ENCODE measurements around the gene SNX22.
"Not testable (repeated sequence)": the region's sequence is repeated elsewhere in the genome, so short reads cannot be mapped to it uniquely, and the experiment has no call there.

SNX22 gene

DNA sequence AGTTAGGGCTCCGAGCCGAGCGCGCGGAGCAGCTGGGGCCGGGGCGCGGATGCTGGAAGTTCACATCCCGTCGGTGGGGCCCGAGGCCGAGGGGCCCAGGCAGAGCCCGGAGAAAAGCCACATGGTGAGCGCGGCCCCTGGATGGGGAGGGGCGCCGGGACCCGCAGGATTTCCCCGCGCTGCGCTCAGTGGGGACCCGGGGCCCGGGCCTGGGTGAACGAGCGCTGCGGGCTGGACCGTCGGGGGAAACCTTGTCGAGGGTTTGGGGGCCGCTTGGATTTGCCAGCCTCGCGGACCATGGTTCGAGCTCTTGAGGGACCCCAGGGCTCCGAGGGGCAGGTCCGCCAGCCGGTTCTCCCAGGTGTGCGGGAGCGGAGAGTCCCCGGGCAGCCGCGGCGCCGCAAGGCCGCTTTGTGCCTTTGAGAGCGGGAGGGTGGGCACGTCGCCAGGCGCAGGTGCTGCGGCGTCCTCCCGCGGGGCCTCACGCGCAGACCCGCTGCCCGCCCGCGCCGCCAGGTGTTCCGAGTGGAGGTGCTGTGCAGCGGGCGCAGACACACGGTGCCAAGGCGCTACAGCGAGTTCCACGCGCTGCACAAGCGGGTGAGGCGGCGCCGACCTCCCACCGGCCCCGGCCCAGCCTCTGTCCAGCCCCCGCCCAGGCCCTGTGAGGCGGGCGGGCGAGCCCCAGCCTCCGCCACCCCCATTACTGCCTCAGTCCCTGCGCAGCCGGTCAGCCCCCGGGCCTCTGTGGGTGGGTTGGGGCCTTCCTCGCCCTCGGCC is at the start of gene SNX22:
TSS of gene SNX22 (plus strand) at position 5 of the 780 bp plus-strand sequence. CDS start at position 50, 45 bp downstream.
- DNase-seq = no peak

GRCh38 chr15:64102497-64102896 is 49.0 kb upstream of the SNX22 start:
- no peak for DNase-seq

GRCh38 chr15:64105113-64105704 is 46.3 kb upstream of the SNX22 start:
- no peak for DNase-seq

- no peak for DNase-seq
These were observed 44.2 kb upstream of the SNX22 start for GRCh38 chr15:64107337-64107736.

GRCh38 chr15:64110108-64110701 is 41.3 kb upstream of the SNX22 start:
- DNase-seq = not testable (repeated sequence)

GRCh38 chr15:64110950-64111678 is 40.4 kb upstream of the SNX22 start:
- no peak for DNase-seq

DNA sequence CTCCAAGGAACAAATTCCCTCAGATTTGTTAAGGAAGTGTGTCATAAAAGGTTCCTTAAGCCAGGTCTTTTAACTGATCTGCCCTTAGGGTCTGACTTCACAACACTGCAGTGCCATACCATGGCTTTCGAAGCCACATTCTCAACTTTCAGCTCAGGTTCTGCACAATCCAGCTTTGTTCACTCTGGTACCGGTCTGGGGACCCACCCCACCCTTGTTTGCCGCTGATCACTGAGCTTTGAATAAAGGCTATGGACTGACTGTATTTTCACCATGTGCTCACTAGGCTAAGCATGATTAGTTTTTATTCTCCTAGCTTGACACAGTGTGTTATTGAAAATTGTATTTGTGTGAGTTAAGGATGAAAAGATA is 39.9 kb upstream of the SNX22 start:
- DNase-seq = peak; percentile 11

DNA sequence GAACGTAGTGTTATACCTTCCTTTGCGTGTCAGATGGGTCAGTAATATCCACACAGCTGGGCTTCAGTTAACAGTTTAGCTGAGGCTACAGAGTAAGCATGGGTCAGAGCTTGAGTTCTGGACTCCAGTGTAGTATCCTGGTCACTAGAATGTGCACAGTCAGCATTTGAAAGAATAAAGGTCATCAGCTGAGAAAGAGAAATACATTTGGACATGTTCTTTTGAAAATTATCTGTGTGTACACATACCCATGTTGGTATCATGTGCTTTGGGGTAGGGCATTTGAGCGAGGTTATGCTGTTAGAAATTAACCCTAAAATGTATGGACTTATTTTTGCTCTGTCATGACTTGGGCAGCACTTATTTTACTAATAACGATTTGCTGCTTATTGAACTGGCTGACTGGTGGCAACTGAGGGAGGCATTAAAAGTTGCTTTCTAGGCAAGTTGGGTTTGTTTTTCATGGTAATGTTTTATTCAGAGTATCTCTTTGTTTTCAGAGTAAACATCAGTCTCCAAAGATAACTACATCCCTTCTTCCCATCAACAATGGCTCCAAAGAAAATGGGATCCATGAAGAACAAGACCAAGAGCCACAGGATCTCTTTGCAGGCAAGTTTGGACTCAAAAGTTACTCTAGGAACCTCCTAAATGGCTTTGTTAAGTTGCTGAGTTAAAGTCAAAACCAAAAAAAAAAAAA is 39.3 kb upstream of the SNX22 start:
- DNase-seq = no peak

DNA sequence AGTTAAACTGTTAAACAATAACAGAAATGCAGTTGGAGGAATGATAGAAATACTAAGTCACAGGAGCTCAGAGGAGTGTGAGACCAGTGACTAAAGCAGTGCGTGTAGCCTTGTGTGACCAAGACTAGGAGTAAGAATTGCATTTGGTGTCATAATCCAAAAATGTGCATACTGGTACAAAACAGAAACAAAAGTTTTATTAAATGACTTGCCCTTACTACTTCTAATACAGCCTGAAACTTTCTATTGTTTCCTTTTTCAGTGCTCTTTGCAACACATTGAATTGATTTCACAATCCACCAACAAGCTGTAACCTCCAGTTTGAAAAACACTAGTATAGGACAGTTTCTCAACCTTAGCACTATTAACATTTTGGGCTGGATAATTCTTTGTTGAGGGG is 38.6 kb upstream of the SNX22 start:
- DNase-seq = no peak

DNA sequence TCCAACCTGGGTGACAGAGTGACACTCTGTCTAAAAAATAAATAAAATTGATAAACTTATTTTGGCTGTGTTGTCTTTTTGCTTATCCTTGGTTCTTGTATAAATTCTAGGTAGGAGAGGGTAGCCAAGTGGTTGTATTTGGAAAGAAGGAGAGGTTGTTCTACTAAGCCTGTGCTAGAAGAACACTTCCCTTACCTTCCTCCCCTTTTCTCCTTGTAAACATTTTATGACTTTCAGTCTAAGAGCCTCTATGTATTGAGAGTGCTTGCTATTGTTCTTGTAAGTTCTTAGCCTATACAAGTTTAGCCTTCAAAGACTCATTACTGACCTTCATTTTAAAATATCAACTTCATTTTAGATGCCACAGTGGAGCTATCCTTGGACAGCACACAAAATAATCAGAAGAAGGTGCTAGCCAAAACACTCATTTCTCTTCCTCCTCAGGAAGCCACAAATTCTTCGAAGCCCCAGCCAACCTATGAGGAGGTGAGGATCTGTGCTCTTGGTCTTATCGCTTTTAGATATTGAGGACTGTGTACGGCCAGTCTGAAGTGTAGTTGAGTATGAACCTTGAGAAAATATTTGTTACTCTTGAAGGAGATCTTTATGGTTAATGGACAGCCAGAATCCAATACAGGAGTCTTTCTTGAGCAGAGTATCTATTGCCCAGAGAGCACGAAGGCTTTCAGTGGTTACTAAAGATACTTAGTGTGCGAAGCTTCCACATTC is 33.6 kb upstream of the SNX22 start:
- no peak for DNase-seq

DNA sequence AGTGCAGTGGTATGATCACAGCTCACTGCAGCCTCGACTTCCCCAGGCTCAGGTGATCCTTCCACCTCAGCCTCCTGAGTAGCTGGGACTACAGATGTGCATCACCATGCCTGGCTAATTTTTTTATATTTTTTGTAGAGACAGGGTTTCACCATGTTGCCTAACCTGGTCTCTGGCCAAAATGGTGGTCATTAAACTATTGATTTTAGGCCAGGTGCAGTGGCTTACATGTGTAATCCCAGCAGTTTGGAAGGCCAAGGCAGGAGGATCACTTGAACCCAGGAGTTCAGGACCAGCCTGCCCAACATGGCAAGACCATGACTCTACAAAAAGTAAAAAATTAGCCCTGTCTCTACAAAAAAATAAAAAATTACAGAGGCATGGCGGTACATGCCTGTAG is 31.2 kb upstream of the SNX22 start:
- not testable (repeated sequence) for DNase-seq

DNA sequence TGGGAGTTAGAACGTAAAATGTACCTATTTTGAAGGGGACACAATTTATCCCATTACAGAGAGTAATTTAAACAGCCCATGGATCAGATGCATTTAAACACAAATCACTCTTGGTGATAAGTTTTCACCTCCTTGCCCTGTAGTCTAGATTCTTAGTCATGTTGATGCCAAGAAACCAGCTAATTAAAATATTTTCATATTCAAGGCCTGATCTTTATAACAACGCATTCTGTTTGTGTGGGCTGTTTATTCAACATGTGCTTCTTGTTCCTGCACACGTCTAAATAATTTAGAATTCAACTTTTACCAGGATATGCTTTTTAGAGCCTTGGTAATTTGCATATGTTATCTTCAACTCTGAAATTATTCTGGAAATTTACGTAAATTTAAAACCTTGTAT is 29.9 kb upstream of the SNX22 start:
- DNase-seq = no peak

- DNase-seq = no peak
These were observed 29.1 kb upstream of the SNX22 start for GRCh38 chr15:64122444-64122843.

GRCh38 chr15:64122936-64123351 is 28.6 kb upstream of the SNX22 start:
- DNase-seq = no peak

DNA sequence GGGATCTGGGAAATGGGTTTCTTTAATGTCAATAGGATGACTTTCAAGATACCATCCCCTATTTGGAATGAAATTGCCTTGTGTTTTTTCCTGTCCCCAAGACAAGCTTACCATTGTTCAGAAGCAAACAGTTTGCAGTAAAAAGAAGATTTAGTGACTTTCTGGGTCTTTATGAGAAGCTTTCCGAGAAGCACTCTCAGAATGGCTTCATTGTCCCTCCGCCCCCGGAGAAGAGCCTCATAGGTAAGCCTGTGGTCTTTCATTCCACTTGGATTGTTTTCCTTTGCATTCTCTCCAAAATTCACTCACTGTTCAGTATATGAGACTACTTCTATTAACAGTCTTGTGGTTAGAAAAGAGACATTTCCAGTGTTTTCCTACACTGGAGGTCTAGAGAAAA is 25.6 kb upstream of the SNX22 start:
- no peak for DNase-seq

DNA sequence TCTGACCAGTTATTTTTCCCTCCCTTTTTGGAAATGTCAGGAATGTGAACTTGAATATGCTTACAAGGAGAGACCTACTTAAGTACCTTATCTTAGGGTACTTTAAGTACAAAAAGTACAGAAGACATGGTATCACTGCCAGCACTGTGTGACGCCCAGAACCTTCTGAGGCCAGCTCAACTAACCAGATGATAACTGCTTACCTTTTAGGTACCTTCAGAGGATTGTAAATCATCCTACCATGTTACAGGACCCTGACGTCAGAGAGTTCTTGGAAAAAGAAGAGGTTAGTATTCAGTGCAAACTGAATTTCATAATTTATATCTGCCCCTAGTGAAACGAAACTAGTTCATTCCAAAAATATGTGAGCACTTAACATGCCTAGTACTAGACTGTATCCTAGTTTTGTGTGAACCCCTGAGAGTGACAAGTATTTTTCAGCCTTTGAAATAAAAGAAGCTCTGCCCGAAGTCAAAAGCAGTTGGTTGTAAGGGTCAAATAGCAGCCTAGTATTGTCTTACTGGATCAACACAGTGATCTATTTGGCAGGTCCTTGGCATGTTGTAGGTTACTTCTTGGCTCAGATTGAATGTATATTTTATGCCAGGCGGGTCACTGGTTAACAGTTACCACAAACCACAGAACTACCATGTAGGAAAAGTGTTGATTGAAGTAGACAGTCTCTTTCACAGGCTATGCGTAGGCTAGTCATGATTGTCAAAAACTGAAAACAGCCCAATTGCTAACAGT is 23.8 kb upstream of the SNX22 start:
- DNase-seq = no peak

- DNase-seq = no peak
These were observed 21.4 kb upstream of the SNX22 start for GRCh38 chr15:64130159-64130558.

GRCh38 chr15:64131547-64131946 is 20.0 kb upstream of the SNX22 start:
- DNase-seq = no peak

DNA sequence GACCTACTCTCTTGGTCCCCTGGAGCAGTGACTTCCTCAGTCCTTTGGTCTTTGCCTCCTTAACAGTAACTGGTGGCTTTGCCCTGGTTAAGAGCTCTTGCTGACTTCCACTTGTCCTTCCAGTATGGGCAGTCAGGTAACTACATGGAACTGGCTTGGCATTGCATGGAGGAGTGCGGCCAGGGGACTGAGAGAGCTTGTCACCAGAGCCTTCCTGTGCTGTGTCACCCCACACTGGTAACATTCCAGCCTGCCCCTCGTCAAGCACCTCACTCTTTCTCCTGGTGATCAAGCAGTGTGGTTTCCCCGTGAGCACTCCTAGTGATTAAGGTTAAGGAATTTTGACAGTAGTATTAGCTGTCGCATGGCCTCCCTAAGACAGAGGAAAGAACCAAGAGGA is 19.3 kb upstream of the SNX22 start:
- no peak for DNase-seq

DNA sequence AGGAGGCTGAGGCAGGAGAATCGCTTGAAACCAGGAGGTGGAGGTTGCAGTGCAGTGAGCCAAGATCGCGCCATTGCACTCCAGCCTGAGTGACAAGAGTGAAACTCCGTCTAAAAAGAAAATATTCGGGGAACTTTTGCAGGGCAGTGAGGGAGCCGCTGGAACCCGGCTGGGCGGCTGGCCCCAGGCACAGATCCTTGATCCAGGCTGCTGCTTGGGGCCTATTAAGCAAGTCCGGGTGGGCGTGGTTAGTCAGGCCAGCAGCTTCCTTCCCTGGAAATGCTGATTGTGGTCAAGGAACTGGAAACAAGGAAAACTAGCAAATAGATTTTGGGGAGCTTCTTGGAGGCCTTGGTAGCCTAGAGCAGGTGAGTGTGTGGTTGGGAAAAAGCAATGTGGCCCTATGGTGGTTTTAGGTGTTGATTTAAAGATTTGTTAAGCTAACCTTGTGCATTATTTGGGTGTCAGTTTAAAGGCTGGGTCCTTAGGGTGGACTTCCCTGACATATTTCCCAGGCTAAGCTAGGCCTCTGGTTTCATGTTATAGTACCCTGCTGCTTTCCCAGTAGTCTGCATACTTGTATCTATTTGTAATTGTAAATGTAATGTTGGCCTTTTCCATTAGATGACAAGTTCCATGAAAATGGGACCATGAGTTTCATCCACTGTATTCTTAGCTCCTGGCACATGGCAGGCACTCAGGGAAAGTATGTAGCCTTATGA is 17.7 kb upstream of the SNX22 start:
- DNase-seq = no peak

GRCh38 chr15:64134345-64134829 is 17.1 kb upstream of the SNX22 start:
- DNase-seq = no peak
